Measurements from ENCODE around the gene DRC7.
"Not testable (repeated sequence)": the region's sequence is repeated elsewhere in the genome, so short reads cannot be mapped to it uniquely, and the experiment has no call there.

DRC7 gene

GRCh38 chr16:57709663-57710062, 15.1 kb downstream of the DRC7 start:
- no peak overlapping the region for H3K9ac ChIP-seq (ENCODE audit: low read length)
- H3K9me3 ChIP-seq (ENCODE audit: control insufficient read depth, low read length): peaks cover 4% of the 10 kb centered on the region
- H3K27me3 ChIP-seq (replicated peaks; ENCODE audit: control insufficient read depth, insufficient read depth, low read length): peaks cover 40% of the 10 kb centered on the region
- H3K4me1 ChIP-seq (ENCODE audit: control insufficient read depth, insufficient read depth, low read length): no peaks in the 10 kb centered on the region
- H3K36me3 ChIP-seq (ENCODE audit: control insufficient read depth, insufficient read depth, low read length, severe bottlenecking): no peaks in the 10 kb centered on the region
- H3K4me3 ChIP-seq (ENCODE audit: low read length): no peak overlapping the region
- DNase-seq (ENCODE audit: low read depth): no peak

DNA sequence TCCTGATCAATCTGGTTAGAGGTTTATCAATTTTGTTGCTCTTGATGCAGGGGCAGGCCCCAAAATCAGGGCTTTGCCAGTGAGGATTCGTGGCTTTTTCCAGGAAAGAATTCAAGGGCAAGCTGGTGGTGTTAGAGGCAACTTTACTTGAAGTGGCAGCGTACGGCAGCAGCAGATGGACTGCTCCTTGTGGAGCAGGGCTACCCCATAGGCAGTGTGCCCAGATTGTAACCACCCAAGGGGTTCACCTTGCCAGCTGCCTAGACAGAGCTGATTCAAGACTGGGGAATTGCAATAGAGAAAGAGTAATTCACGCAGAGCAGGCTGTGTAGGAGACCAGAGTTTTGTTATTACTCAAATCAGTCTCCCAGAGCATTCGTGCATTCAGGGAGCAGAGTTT, 16.7 kb downstream of the DRC7 start:
- H3K36me3 ChIP-seq (ENCODE audit: control insufficient read depth, insufficient read depth, low read length, severe bottlenecking): no peaks in the 10 kb centered on the region
- no peak overlapping the region for H3K4me3 ChIP-seq (ENCODE audit: low read length)
- no peak overlapping the region for H3K9ac ChIP-seq (ENCODE audit: low read length)
- DNase-seq (ENCODE audit: low read depth): no peak
- no peaks in the 10 kb centered on the region for H3K9me3 ChIP-seq (ENCODE audit: control insufficient read depth, low read length)
- no peaks in the 10 kb centered on the region for H3K4me1 ChIP-seq (ENCODE audit: control insufficient read depth, insufficient read depth, low read length)
- H3K27me3 ChIP-seq (replicated peaks; ENCODE audit: control insufficient read depth, insufficient read depth, low read length): peaks cover 45% of the 10 kb centered on the region

GRCh38 chr16:57711993-57712392, 17.4 kb downstream of the DRC7 start:
- H3K4me1 ChIP-seq (ENCODE audit: control insufficient read depth, insufficient read depth, low read length): no peaks in the 10 kb centered on the region
- no peaks in the 10 kb centered on the region for H3K9me3 ChIP-seq (ENCODE audit: control insufficient read depth, low read length)
- H3K4me3 ChIP-seq (ENCODE audit: low read length): no peak overlapping the region
- peaks cover 45% of the 10 kb centered on the region for H3K27me3 ChIP-seq (replicated peaks; ENCODE audit: control insufficient read depth, insufficient read depth, low read length)
- H3K36me3 ChIP-seq (ENCODE audit: control insufficient read depth, insufficient read depth, low read length, severe bottlenecking): no peaks in the 10 kb centered on the region
- no peak overlapping the region for H3K9ac ChIP-seq (ENCODE audit: low read length)
- DNase-seq (ENCODE audit: low read depth): no peak

GRCh38 chr16:57712569-57712968, 18.0 kb downstream of the DRC7 start:
- not testable (repeated sequence) for H3K4me1 ChIP-seq (ENCODE audit: control insufficient read depth, insufficient read depth, low read length); H3K4me3 ChIP-seq (ENCODE audit: low read length); H3K36me3 ChIP-seq (ENCODE audit: control insufficient read depth, insufficient read depth, low read length, severe bottlenecking); DNase-seq (ENCODE audit: low read depth); H3K9me3 ChIP-seq (ENCODE audit: control insufficient read depth, low read length); H3K9ac ChIP-seq (ENCODE audit: low read length)
- peaks cover 46% of the 10 kb centered on the region for H3K27me3 ChIP-seq (replicated peaks; ENCODE audit: control insufficient read depth, insufficient read depth, low read length)

DNA sequence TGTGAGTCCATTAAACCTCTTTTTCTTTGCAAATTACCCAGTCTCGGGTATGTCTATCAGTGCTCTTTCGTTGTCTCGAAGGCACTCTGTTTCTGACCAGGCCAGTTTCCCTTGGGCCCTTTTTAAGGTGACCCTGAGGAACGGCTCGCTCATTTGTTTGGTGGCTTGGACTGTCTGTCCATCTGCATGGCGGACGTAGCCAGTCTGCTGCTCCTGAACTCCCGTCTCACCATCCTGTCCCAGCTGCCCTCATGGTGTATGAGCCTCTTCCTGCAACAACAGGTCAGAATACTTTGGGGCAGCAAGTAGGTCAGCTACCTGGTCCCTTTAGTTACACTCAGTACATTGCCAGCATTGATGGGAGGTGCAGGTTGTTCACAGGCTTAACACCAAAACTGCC, 19.0 kb downstream of the DRC7 start:
- H3K9me3 ChIP-seq (ENCODE audit: control insufficient read depth, low read length): no peaks in the 10 kb centered on the region
- no peak overlapping the region for H3K9ac ChIP-seq (ENCODE audit: low read length)
- no peak overlapping the region for H3K4me3 ChIP-seq (ENCODE audit: low read length)
- H3K27me3 ChIP-seq (replicated peaks; ENCODE audit: control insufficient read depth, insufficient read depth, low read length): peaks cover 56% of the 10 kb centered on the region
- no peaks in the 10 kb centered on the region for H3K4me1 ChIP-seq (ENCODE audit: control insufficient read depth, insufficient read depth, low read length)
- H3K36me3 ChIP-seq (ENCODE audit: control insufficient read depth, insufficient read depth, low read length, severe bottlenecking): no peaks in the 10 kb centered on the region
- DNase-seq (ENCODE audit: low read depth): no peak

- H3K9me3 ChIP-seq (ENCODE audit: control insufficient read depth, low read length): no peaks in the 10 kb centered on the region
- H3K9ac ChIP-seq (ENCODE audit: low read length): no peak overlapping the region
- H3K27me3 ChIP-seq (replicated peaks; ENCODE audit: control insufficient read depth, insufficient read depth, low read length): peaks cover 57% of the 10 kb centered on the region
- H3K36me3 ChIP-seq (ENCODE audit: control insufficient read depth, insufficient read depth, low read length, severe bottlenecking): no peaks in the 10 kb centered on the region
- DNase-seq (ENCODE audit: low read depth): no peak
- H3K4me3 ChIP-seq (ENCODE audit: low read length): no peak overlapping the region
- no peaks in the 10 kb centered on the region for H3K4me1 ChIP-seq (ENCODE audit: control insufficient read depth, insufficient read depth, low read length)
Observed at GRCh38 chr16:57714047-57714446, 19.4 kb downstream of the DRC7 start.

GRCh38 chr16:57720142-57720575, 25.6 kb downstream of the DRC7 start:
- Histone ChIP-seq H3K36me3 (ENCODE audit: control insufficient read depth, insufficient read depth, low read length, severe bottlenecking) (no peaks in the 10 kb centered on the region), H3K4me3 (ENCODE audit: low read length) (no peak overlapping the region), H3K9me3 (ENCODE audit: control insufficient read depth, low read length) (no peaks in the 10 kb centered on the region), H3K4me1 (ENCODE audit: control insufficient read depth, insufficient read depth, low read length) (no peaks in the 10 kb centered on the region), H3K9ac (ENCODE audit: low read length) (no peak overlapping the region), H3K27me3 (replicated peaks; ENCODE audit: control insufficient read depth, insufficient read depth, low read length) (peaks cover 20% of the 10 kb centered on the region)
- DNase-seq (ENCODE audit: low read depth): peak; percentile 42

DNA sequence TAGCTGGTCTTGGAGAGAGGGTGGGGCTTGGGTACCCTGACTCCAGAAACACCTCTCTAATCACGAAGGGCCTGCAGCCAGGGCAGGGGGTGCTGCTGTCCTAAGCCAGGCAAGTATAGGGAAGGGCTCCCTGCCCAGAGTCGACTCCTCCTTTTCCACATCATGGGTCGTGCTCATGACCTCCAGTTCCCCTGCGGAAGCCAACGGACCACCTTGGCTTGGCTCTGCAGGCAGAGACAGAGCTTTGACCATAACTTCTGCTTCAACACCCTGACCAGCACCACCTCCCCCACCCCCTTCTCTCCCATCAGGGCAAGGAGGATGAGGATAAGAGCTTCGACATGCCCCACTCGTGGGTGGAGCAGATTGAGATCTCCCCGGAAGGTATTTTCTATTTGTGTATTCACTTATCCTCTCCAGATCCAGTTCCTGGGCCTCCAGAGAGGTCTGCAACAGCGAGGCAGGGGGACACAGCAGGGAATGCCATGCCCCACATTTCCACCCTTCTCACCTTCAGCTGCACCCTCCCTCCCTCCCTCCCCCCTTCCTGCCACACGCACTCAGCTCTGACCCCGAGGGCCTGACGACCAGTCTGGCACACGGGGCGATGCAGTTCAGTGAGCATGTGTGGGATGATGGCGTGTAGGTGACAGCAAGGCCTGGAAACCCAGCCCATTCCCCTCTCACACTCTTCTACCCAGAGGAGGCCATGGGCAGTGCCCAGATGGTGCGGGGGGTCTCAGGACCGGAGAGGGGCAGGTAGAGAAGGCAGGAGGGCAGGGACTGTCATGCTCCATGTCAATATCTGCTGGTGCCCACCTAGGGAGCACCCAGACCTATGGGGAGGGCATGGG, 27.0 kb downstream of the DRC7 start:
- no peak for DNase-seq (ENCODE audit: low read depth)
- H3K9me3 ChIP-seq (ENCODE audit: control insufficient read depth, low read length): no peaks in the 10 kb centered on the region

DNA sequence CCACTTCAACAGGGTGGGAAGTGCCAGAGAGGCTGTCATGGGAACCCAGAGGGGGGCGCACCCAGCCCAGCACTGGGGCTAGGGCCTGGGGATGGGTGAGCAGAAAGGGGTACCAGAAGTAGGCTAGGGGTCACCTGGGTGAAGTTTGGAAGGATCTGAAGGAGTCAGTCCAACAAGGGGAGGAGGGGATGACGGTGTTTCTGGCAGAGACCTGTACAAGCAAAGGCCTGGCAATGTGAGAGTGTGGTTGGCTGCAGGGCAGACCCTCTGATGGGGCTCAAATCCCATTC, 27.5 kb downstream of the DRC7 start:
- H3K36me3 ChIP-seq (ENCODE audit: control insufficient read depth, insufficient read depth, low read length, severe bottlenecking): no peaks in the 10 kb centered on the region
- H3K4me3 ChIP-seq (ENCODE audit: low read length): no peak overlapping the region
- no peak for DNase-seq (ENCODE audit: low read depth)
- peaks cover 11% of the 10 kb centered on the region for H3K27me3 ChIP-seq (replicated peaks; ENCODE audit: control insufficient read depth, insufficient read depth, low read length)
- H3K4me1 ChIP-seq (ENCODE audit: control insufficient read depth, insufficient read depth, low read length): no peaks in the 10 kb centered on the region
- no peaks in the 10 kb centered on the region for H3K9me3 ChIP-seq (ENCODE audit: control insufficient read depth, low read length)
- H3K9ac ChIP-seq (ENCODE audit: low read length): no peak overlapping the region

More for the DNA sequence above, 27.0 kb downstream of the DRC7 start:
- no peak overlapping the region for H3K4me3 ChIP-seq (ENCODE audit: low read length)
- no peak overlapping the region for H3K9ac ChIP-seq (ENCODE audit: low read length)
- no peaks in the 10 kb centered on the region for H3K36me3 ChIP-seq (ENCODE audit: control insufficient read depth, insufficient read depth, low read length, severe bottlenecking)
- peaks cover 11% of the 10 kb centered on the region for H3K27me3 ChIP-seq (replicated peaks; ENCODE audit: control insufficient read depth, insufficient read depth, low read length)
- no peaks in the 10 kb centered on the region for H3K4me1 ChIP-seq (ENCODE audit: control insufficient read depth, insufficient read depth, low read length)

DNA sequence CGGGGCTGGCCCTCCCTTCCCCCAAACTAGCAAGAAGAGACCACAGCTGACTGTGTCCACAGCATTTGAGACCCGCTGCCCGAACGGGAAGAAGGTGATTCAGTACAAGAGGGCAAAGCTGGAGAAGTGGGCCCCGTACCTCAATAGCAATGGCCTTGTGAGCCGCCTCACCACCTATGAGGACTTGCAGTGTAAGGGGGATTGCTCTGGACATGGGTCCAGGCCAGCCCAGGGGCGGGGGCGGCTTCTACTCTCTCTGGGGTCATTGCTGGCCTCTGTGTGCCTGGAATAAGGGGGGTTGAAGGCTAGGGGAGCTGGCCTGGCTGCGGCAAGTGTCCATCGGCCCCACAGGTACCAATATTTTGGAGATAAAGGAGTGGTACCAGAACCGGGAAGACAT, 28.0 kb downstream of the DRC7 start:
- Histone ChIP-seq H3K36me3 (ENCODE audit: control insufficient read depth, insufficient read depth, low read length, severe bottlenecking) (no peaks in the 10 kb centered on the region), H3K4me1 (ENCODE audit: control insufficient read depth, insufficient read depth, low read length) (no peaks in the 10 kb centered on the region), H3K27me3 (replicated peaks; ENCODE audit: control insufficient read depth, insufficient read depth, low read length) (peaks cover 10% of the 10 kb centered on the region), H3K9me3 (ENCODE audit: control insufficient read depth, low read length) (no peaks in the 10 kb centered on the region), H3K4me3 (ENCODE audit: low read length) (no peak overlapping the region), H3K9ac (ENCODE audit: low read length) (no peak overlapping the region)
- no peak for DNase-seq (ENCODE audit: low read depth)

- Histone ChIP-seq H3K9me3 (ENCODE audit: control insufficient read depth, low read length) (no peaks in the 10 kb centered on the region), H3K4me1 (ENCODE audit: control insufficient read depth, insufficient read depth, low read length) (no peaks in the 10 kb centered on the region), H3K9ac (ENCODE audit: low read length) (no peak overlapping the region), H3K4me3 (ENCODE audit: low read length) (no peak overlapping the region), H3K36me3 (ENCODE audit: control insufficient read depth, insufficient read depth, low read length, severe bottlenecking) (no peaks in the 10 kb centered on the region), H3K27me3 (replicated peaks; ENCODE audit: control insufficient read depth, insufficient read depth, low read length) (peaks cover 5% of the 10 kb centered on the region)
- no peak for DNase-seq (ENCODE audit: low read depth)
Observed at GRCh38 chr16:57723170-57723569, 28.6 kb downstream of the DRC7 start.

- Histone ChIP-seq H3K27me3 (replicated peaks; ENCODE audit: control insufficient read depth, insufficient read depth, low read length) (no peaks in the 10 kb centered on the region), H3K9me3 (ENCODE audit: control insufficient read depth, low read length) (no peaks in the 10 kb centered on the region), H3K4me1 (ENCODE audit: control insufficient read depth, insufficient read depth, low read length) (no peaks in the 10 kb centered on the region), H3K36me3 (ENCODE audit: control insufficient read depth, insufficient read depth, low read length, severe bottlenecking) (no peaks in the 10 kb centered on the region), H3K9ac (ENCODE audit: low read length) (no peak overlapping the region), H3K4me3 (ENCODE audit: low read length) (no peak overlapping the region)
- no peak for DNase-seq (ENCODE audit: low read depth)
Observed at GRCh38 chr16:57724531-57724930, 29.9 kb downstream of the DRC7 start.

Data from adipocyte (in vitro differentiated cells).